Smooth muscle cell (in vitro differentiated cells): ENCODE data around the gene RGL2. TPM values are rescaled to one million over a fixed set of nuclear protein-coding genes. Genes with fewer than 3 reads are reported as not detected.

ENCODE experiments used
- DNase-seq: peaks from one replicate; lab custom pipeline; 2025; ENCODE audit not compliant: unreplicated experiment; lab: John Stamatoyannopoulos, UW
- H2AFZ ChIP-seq: fragments of 200-600 bp; sonication (generic); 2 replicates; pipeline ENCODE4 v1.6.0; 2016; ENCODE audit warnings: antibody characterized with exemption, low read depth, mild to moderate bottlenecking
- H3F3A ChIP-seq: fragments of 200-600 bp; sonication (generic); 2 replicates; pipeline ENCODE4 v1.6.0; 2017; ENCODE audit warnings: antibody characterized with exemption, low read depth
- H3K27ac ChIP-seq: fragments of 200-600 bp; sonication (generic); 2 replicates; pipeline ENCODE4 v1.5.1; 2016; ENCODE audit warnings: low read depth, mild to moderate bottlenecking
- H3K27me3 ChIP-seq: fragments of 200-600 bp; sonication (generic); 2 replicates; pipeline ENCODE4 v1.6.1; 2016; ENCODE audit warnings: low read depth, mild to moderate bottlenecking
- H3K36me3 ChIP-seq: fragments of 200-600 bp; sonication (generic); 2 replicates; pipeline ENCODE4 v1.5.1; 2016; ENCODE audit warnings: low read depth
- H3K4me1 ChIP-seq: fragments of 200-600 bp; sonication (generic); 2 replicates; pipeline ENCODE4 v1.5.1; 2016; ENCODE audit warnings: low read depth
- H3K4me2 ChIP-seq: fragments of 200-600 bp; sonication (generic); 2 replicates; pipeline ENCODE4 v1.6.0; 2016; ENCODE audit warnings: mild to moderate bottlenecking
- H3K4me3 ChIP-seq: fragments of 200-600 bp; sonication (generic); 2 replicates; pipeline ENCODE4 v1.5.1; 2016; ENCODE audit warnings: mild to moderate bottlenecking
- H3K79me2 ChIP-seq: fragments of 200-600 bp; sonication (generic); 2 replicates; pipeline ENCODE4 v1.6.0; 2016; ENCODE audit warnings: low read depth, mild to moderate bottlenecking
- H3K9ac ChIP-seq: fragments of 200-600 bp; sonication (generic); 2 replicates; pipeline ENCODE4 v1.6.0; 2016; ENCODE audit warnings: low read depth
- H3K9me3 ChIP-seq: fragments of 200-600 bp; sonication (generic); replicated peaks from 2 replicates; pipeline ENCODE4 v1.5.1; 2016; ENCODE audit warnings: low read depth
- H4K20me1 ChIP-seq: fragments of 200-600 bp; sonication (generic); 2 replicates; pipeline ENCODE4 v1.6.0; 2016; ENCODE audit warnings: low read depth
- WGBS: methylation state at CpG from one replicate; pipeline ENCODE4 v1.1.7; 2016; ENCODE audit warnings: low lambda C conversion rate; 5-methylcytosine and 5-hydroxymethylcytosine counted together
- polyA plus RNA-seq: library from polyadenylated mRNA; unstranded; fragments of >200 nt; fragmentation: Nextera tagmentation; extraction: Ambion mirVana; gene quantifications from 2 replicates; pipeline ENCODE4 v1.2.1, GENCODE V29; 2016
- total RNA-seq: library from RNA; depleted of rRNA; stranded (reverse); fragments of >200 nt; gene quantifications from 2 replicates; pipeline ENCODE4 v1.2.3, GENCODE V29; 2014
- TF ChIP-seq, protein P1 (sequence below): fragments of 200-600 bp; sonication (generic); IDR thresholded peaks from 2 replicates; pipeline ENCODE4 v1.5.1; 2017; ENCODE audit warnings: borderline replicate concordance, mild to moderate bottlenecking, antibody characterized with exemption; ENCODE audit not compliant: insufficient read depth, poor library complexity, severe bottlenecking

Gene RGL2
- total and polyA plus RNA-seq, 2 experiments from 2014 or later: 21.8 to 58.7 TPM

DNA sequence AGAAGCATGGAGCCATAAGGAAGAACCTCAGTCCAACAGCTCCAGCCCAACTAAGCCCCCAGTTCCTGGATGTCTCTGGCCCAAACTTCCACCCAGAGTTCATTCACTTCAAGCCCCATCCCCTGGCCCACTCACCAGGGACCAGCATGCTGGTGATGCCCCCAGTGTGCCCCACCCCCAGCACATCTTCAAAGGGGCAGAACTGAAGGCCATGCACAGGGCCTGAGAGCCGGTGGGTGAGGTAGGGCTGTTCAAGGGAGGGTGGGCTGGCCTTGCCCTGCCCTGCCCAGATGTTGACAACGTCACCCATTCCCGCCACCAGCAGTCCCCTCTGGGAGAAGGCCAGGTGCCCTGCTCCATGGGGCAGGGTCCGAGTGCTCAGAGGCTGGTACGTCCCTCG is 18.2 kb downstream of the RGL2 start:
- no peaks in the 10 kb centered on the region for H3K9me3 ChIP-seq
- H3K4me3 ChIP-seq: no peak overlapping the region
- peaks cover 12% of the 10 kb centered on the region for H3K4me1 ChIP-seq
- H2AFZ ChIP-seq: no peak overlapping the region
- DNase-seq: no peak
- no peak overlapping the region for H3K4me2 ChIP-seq
- peaks cover 11% of the 10 kb centered on the region for H3F3A ChIP-seq
- peaks cover 6% of the 10 kb centered on the region for H3K79me2 ChIP-seq
- H3K36me3 ChIP-seq: no peaks in the 10 kb centered on the region
- H3K27me3 ChIP-seq: no peaks in the 10 kb centered on the region
- WGBS: 98% methylated on average over 6 of the region's 6 CpGs
- TF ChIP-seq, protein P1, sequence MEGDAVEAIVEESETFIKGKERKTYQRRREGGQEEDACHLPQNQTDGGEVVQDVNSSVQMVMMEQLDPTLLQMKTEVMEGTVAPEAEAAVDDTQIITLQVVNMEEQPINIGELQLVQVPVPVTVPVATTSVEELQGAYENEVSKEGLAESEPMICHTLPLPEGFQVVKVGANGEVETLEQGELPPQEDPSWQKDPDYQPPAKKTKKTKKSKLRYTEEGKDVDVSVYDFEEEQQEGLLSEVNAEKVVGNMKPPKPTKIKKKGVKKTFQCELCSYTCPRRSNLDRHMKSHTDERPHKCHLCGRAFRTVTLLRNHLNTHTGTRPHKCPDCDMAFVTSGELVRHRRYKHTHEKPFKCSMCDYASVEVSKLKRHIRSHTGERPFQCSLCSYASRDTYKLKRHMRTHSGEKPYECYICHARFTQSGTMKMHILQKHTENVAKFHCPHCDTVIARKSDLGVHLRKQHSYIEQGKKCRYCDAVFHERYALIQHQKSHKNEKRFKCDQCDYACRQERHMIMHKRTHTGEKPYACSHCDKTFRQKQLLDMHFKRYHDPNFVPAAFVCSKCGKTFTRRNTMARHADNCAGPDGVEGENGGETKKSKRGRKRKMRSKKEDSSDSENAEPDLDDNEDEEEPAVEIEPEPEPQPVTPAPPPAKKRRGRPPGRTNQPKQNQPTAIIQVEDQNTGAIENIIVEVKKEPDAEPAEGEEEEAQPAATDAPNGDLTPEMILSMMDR: no peak
- no peak overlapping the region for H3K9ac ChIP-seq
- H4K20me1 ChIP-seq: peaks cover 10% of the 10 kb centered on the region
- H3K27ac ChIP-seq: no peak overlapping the region

DNA sequence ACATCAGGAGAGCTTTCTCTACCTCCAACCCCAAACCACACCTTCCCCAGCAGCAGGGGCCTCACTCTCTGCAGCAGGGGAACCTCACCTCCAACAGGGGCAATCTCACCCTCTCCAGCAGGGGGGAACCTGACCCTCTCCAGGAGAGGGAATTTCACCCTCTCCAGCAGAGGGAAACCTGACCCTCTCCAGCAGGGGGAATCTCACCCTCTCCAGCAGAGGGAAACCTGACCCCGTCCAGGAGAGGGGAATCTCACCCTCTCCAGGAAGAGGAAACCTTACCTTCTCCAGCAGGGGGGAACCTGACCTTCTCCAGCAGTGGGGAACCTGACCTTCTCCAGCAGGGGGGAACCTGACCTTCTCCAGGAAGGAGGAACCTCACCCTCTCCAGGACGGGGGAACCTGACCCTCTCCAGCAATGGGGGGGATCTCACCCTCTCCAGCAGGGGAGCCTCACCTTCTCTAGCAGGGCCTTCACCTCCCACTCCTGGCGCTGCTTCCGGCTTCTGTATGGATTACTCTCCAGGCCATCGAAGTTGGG is 18.7 kb downstream of the RGL2 start:
- peaks cover 16% of the 10 kb centered on the region for H3F3A ChIP-seq
- 71% methylated on average over 5 of the region's 5 CpGs for WGBS
- no peaks in the 10 kb centered on the region for H3K36me3 ChIP-seq
- no peak overlapping the region for H3K9ac ChIP-seq
- H3K27ac ChIP-seq: no peak overlapping the region
- no peaks in the 10 kb centered on the region for H3K27me3 ChIP-seq
- no peak overlapping the region for H3K4me2 ChIP-seq
- peaks cover 9% of the 10 kb centered on the region for H3K79me2 ChIP-seq
- H3K9me3 ChIP-seq: no peaks in the 10 kb centered on the region
- TF ChIP-seq, protein P1: no peak
- H2AFZ ChIP-seq: no peak overlapping the region
- H3K4me1 ChIP-seq: peaks cover 17% of the 10 kb centered on the region
- H4K20me1 ChIP-seq: peaks cover 15% of the 10 kb centered on the region
- DNase-seq: no peak
- H3K4me3 ChIP-seq: no peak overlapping the region

- WGBS: 97% methylated on average over 13 of the region's 13 CpGs
- H4K20me1 ChIP-seq: peaks cover 23% of the 10 kb centered on the region
- H3K9me3 ChIP-seq: no peaks in the 10 kb centered on the region
- no peak for DNase-seq
- no peak overlapping the region for H3K4me2 ChIP-seq
- peaks cover 24% of the 10 kb centered on the region for H3F3A ChIP-seq
- H3K79me2 ChIP-seq: peaks cover 13% of the 10 kb centered on the region
- H3K27me3 ChIP-seq: no peaks in the 10 kb centered on the region
- H3K4me3 ChIP-seq: no peak overlapping the region
- no peak overlapping the region for H3K27ac ChIP-seq
- no peak overlapping the region for H3K9ac ChIP-seq
- peaks cover 25% of the 10 kb centered on the region for H3K4me1 ChIP-seq
- H2AFZ ChIP-seq: no peak overlapping the region
- no peaks in the 10 kb centered on the region for H3K36me3 ChIP-seq
- TF ChIP-seq, protein P1: no peak
Observed at GRCh38 chr6:33279257-33279695, 19.5 kb downstream of the RGL2 start.

DNA sequence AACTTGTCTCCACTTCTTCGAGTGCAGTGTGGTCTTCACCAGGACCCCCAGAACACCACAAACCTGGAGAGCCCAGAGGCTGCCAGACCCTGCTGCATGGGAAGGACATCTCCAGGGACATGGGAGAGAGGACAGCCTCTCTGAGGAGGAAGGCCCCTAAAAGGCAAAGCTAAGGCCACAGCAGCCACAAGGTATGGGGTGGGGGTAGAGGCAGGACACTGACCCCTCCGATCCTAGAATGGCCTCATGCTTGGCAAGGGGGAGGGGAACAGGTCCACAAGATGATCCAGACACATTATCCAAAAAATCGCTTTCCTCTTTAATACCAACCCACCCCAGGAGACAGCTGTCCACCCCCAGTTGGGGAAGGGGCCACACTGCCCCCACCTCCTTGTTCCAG is 19.9 kb downstream of the RGL2 start:
- Histone ChIP-seq H2AFZ (no peak overlapping the region), H3K27ac (no peak overlapping the region), H3K9ac (no peak overlapping the region), H3K4me2 (no peak overlapping the region), H3K79me2 (peaks cover 18% of the 10 kb centered on the region), H4K20me1 (peaks cover 27% of the 10 kb centered on the region), H3K36me3 (no peaks in the 10 kb centered on the region), H3K9me3 (no peaks in the 10 kb centered on the region), H3F3A (peaks cover 27% of the 10 kb centered on the region), H3K4me1 (peaks cover 30% of the 10 kb centered on the region), H3K27me3 (no peaks in the 10 kb centered on the region), H3K4me3 (no peak overlapping the region)
- 90% methylated on average over 3 of the region's 3 CpGs for WGBS
- TF ChIP-seq, protein P1: no peak
- no peak for DNase-seq
